T-helper 2 cell treated with Interferon-gamma antibody and Interleukin-4, amounts not matched to agents 5 μg/mL and 100 μg/mL, for 36 hours (primary cell): ENCODE measurements around the gene ARHGEF39.
A peak's percentile ranks its signal among the peaks of the same experiment; 100 is the strongest.

ENCODE experiments used
- DNase-seq: peaks from one replicate; pipeline ENCODE4 v3.0.0; 2021; ENCODE audit warnings: low spot score
- H3K27ac Mint-ChIP-seq: one replicate; pipeline ENCODE4 v1.8.0; 2021; ENCODE audit warnings: mild to moderate bottlenecking, mixed read lengths
- H3K27me3 Mint-ChIP-seq: one replicate; pipeline ENCODE4 v1.8.0; 2021; ENCODE audit warnings: low read depth, mixed read lengths
- H3K36me3 Mint-ChIP-seq: one replicate; pipeline ENCODE4 v1.8.0; 2021; ENCODE audit warnings: low read depth, mixed read lengths
- H3K4me1 Mint-ChIP-seq: one replicate; pipeline ENCODE4 v1.8.0; 2021; ENCODE audit warnings: low read depth, mixed read lengths
- H3K4me3 Mint-ChIP-seq: one replicate; pipeline ENCODE4 v1.8.0; 2022; ENCODE audit warnings: mild to moderate bottlenecking, moderate library complexity, mixed read lengths
- H3K9me3 Mint-ChIP-seq: one replicate; pipeline ENCODE4 v1.8.0; 2021; ENCODE audit warnings: mixed read lengths

The ARHGEF39 gene

GRCh38 chr9:35675204-35675603, 10.2 kb upstream of the ARHGEF39 start:
- Mint-ChIP-seq H3K36me3 (no peaks in the 10 kb centered on the region), H3K27me3 (peaks cover 32% of the 10 kb centered on the region), H3K9me3 (no peaks in the 10 kb centered on the region), H3K4me1 (peaks cover 3% of the 10 kb centered on the region), H3K27ac (no peak overlapping the region), H3K4me3 (peak overlapping the region; percentile 45)
- DNase-seq, result no peak

GRCh38 chr9:35674025-35674361, 9.0 kb upstream of the ARHGEF39 start:
- DNase-seq, result no peak
- Mint-ChIP-seq H3K4me1 (peaks cover 3% of the 10 kb centered on the region), H3K27me3 (peaks cover 32% of the 10 kb centered on the region), H3K36me3 (no peaks in the 10 kb centered on the region), H3K27ac (no peak overlapping the region), H3K4me3 (no peak overlapping the region), H3K9me3 (no peaks in the 10 kb centered on the region)

DNA sequence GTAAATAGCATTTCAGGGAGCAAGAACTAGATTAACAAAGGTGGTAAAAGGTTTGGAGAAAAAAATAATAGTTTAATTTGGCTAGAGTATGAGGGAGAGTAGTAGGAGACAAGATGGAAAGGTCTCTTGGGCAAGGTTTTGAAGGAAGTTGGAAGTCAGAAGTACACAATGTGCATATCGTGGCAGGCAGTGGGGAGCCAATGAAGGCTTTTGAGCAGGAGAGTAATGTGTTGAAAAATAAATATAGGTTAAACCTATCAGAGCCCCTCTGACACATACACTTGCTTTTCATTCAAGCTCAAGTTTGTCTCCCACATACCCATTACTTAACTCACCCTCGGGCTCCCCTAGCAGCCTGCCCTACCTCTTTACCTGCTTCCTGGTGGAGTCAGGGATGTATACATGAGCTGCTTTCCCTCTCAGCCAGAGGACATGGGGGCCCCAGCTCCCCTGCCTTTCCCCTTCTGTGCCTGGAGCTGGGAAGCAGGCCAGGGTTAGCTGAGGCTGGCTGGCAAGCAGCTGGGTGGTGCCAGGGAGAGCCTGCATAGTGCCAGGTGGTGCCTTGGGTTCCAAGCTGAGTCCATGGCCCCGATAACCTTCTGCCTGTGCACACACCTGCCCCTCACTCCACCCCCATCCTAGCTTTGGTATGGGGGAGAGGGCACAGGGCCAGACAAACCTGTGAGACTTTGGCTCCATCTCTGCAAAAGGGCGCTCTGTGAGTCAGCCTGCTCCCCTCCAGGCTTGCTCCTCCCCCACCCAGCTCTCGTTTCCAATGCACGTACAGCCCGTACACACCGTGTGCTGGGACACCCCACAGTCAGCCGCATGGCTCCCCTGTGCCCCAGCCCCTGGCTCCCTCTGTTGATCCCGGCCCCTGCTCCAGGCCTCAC, 8.4 kb upstream of the ARHGEF39 start, which contains the start of gene CA9:
Gene CA9 (plus strand): TSS at position 797 of the 893 bp plus-strand sequence. CDS start 32 bp downstream, at position 829.
- no peaks in the 10 kb centered on the region for H3K36me3 Mint-ChIP-seq
- DNase-seq, result no peak
- no peaks in the 10 kb centered on the region for H3K9me3 Mint-ChIP-seq
- H3K4me1 Mint-ChIP-seq, result peaks cover 3% of the 10 kb centered on the region
- H3K27ac Mint-ChIP-seq, result no peak within 1 kb of the TSS
- H3K27me3 Mint-ChIP-seq, result peaks cover 30% of the 10 kb centered on the region
- H3K4me3 Mint-ChIP-seq, result no peak within 1 kb of the TSS

GRCh38 chr9:35669331-35670145, 4.5 kb upstream of the ARHGEF39 start:
- H3K4me3 Mint-ChIP-seq, result no peak overlapping the region
- peaks cover 9% of the 10 kb centered on the region for H3K4me1 Mint-ChIP-seq
- no peak overlapping the region for H3K27ac Mint-ChIP-seq
- H3K27me3 Mint-ChIP-seq, result peaks cover 14% of the 10 kb centered on the region
- DNase-seq, result no peak
- H3K36me3 Mint-ChIP-seq, result no peaks in the 10 kb centered on the region
- no peaks in the 10 kb centered on the region for H3K9me3 Mint-ChIP-seq

- no peaks in the 10 kb centered on the region for H3K36me3 Mint-ChIP-seq
- no peak overlapping the region for H3K27ac Mint-ChIP-seq
- DNase-seq, result no peak
- no peak overlapping the region for H3K4me3 Mint-ChIP-seq
- no peaks in the 10 kb centered on the region for H3K9me3 Mint-ChIP-seq
- peaks cover 1% of the 10 kb centered on the region for H3K27me3 Mint-ChIP-seq
- H3K4me1 Mint-ChIP-seq, result peaks cover 22% of the 10 kb centered on the region
Observed at GRCh38 chr9:35667939-35668338, 2.9 kb upstream of the ARHGEF39 start.

GRCh38 chr9:35666549-35666948, 1.6 kb upstream of the ARHGEF39 start:
- no peaks in the 10 kb centered on the region for H3K9me3 Mint-ChIP-seq
- peaks cover 10% of the 10 kb centered on the region for H3K36me3 Mint-ChIP-seq
- DNase-seq, result no peak
- no peak overlapping the region for H3K27ac Mint-ChIP-seq
- peaks cover 36% of the 10 kb centered on the region for H3K4me1 Mint-ChIP-seq
- no peaks in the 10 kb centered on the region for H3K27me3 Mint-ChIP-seq
- no peak overlapping the region for H3K4me3 Mint-ChIP-seq

DNA sequence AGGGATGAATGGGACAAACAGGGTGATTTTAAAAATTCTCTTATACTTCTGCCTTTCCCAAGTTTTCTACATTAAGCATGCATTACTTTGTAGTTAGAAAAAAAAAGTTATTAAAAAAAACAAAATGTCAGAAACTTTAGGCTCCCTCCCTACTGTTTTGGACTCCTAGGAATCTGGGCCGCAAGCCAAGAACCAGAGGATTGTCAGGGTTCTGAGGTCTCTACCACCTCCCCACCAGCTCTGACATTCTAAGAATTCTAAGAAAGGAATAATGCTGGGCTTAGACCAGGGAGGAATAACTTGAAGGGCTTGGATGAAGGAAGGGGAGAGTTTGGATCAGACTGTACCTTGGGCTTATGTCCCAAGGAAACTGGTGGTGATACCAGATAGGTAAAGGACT, 1.1 kb upstream of the ARHGEF39 start:
- DNase-seq, result no peak
- Mint-ChIP-seq H3K4me3 (peak overlapping the region; percentile 65), H3K27ac (no peak overlapping the region), H3K9me3 (no peaks in the 10 kb centered on the region), H3K36me3 (peaks cover 13% of the 10 kb centered on the region), H3K4me1 (peaks cover 39% of the 10 kb centered on the region), H3K27me3 (no peaks in the 10 kb centered on the region)

DNA sequence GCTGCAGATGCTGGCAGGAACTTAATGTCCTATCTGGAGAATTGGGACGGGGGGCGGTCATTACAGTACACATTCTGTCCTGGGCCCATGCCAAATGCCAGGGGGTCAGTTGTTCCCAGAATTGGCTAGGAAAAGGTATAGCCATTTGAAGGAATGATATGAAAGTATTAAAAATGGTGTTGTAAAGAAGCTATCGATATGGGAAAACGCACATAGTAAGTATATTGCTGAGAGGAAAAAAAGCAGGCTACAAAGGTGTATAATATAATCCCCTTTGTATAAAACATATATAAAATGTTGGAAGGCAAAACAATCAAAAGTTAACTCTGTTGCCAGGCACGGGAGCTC, 450 bp upstream of the ARHGEF39 start:
- H3K4me1 Mint-ChIP-seq, result peaks cover 45% of the 10 kb centered on the region
- H3K36me3 Mint-ChIP-seq, result peaks cover 19% of the 10 kb centered on the region
- H3K9me3 Mint-ChIP-seq, result no peaks in the 10 kb centered on the region
- no peak for DNase-seq
- peak overlapping the region; percentile 92 for H3K4me3 Mint-ChIP-seq
- no peaks in the 10 kb centered on the region for H3K27me3 Mint-ChIP-seq
- peak overlapping the region; percentile 87 for H3K27ac Mint-ChIP-seq

GRCh38 chr9:35662437-35662836, 2.6 kb downstream of the ARHGEF39 start:
- Mint-ChIP-seq H3K27me3 (peaks cover 6% of the 10 kb centered on the region), H3K27ac (peak overlapping the region; percentile 87), H3K9me3 (no peaks in the 10 kb centered on the region), H3K4me3 (peak overlapping the region; percentile 92), H3K36me3 (peaks cover 36% of the 10 kb centered on the region), H3K4me1 (peaks cover 63% of the 10 kb centered on the region)
- no peak for DNase-seq

- no peaks in the 10 kb centered on the region for H3K9me3 Mint-ChIP-seq
- H3K27ac Mint-ChIP-seq, result peak overlapping the region; percentile 87
- peak overlapping the region; percentile 92 for H3K4me3 Mint-ChIP-seq
- H3K4me1 Mint-ChIP-seq, result peaks cover 69% of the 10 kb centered on the region
- peaks cover 6% of the 10 kb centered on the region for H3K27me3 Mint-ChIP-seq
- DNase-seq, result no peak
- peaks cover 36% of the 10 kb centered on the region for H3K36me3 Mint-ChIP-seq
Observed at GRCh38 chr9:35661756-35662350, 3.1 kb downstream of the ARHGEF39 start.

DNA sequence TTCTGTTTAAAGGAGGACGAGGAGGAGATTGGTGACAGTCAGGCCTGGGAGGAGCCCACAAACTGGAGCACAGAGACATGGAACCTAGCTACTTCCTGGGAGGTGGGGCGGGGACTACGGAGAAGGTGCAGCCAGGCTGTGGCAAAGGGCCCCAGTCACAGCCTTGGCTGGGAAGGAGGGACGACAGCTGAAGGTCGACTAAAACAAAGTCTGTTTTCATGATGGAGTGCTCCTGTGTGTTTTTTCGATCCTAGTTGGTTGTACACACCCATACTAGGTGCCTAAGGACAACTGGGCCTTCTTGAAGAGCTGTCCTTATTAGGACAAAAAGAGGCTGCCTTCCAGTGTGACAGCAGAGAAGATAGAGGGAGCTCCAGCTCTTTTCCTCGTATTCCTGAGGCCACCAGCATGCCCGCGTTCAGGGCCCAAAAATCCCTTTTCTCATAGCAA, 4.0 kb downstream of the ARHGEF39 start:
- peaks cover 74% of the 10 kb centered on the region for H3K4me1 Mint-ChIP-seq
- H3K27me3 Mint-ChIP-seq, result peaks cover 6% of the 10 kb centered on the region
- DNase-seq, result no peak
- H3K27ac Mint-ChIP-seq, result peak overlapping the region; percentile 46
- no peaks in the 10 kb centered on the region for H3K9me3 Mint-ChIP-seq
- peak overlapping the region; percentile 61 for H3K4me3 Mint-ChIP-seq
- peaks cover 36% of the 10 kb centered on the region for H3K36me3 Mint-ChIP-seq

DNA sequence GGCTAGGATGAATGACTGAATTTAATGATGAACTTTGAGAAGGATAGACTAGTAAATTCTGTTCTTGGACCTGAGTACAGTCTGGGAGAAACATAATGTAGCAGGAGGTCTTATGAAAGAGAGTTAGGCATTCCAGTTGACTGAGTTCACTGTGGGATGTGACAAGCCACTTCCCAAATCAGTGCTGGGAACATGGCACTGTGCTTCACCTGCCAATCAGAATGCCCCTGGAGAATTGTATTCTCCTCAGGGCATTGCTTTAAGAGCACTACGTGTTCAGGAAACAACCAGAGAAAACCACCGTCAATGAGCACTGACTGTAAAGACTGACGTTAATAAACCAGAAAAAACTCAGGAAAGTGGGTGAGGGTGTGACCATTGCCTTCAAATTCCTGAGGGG, 5.7 kb downstream of the ARHGEF39 start:
- H3K4me3 Mint-ChIP-seq, result peak overlapping the region; percentile 89
- H3K4me1 Mint-ChIP-seq, result peaks cover 70% of the 10 kb centered on the region
- H3K27ac Mint-ChIP-seq, result peak overlapping the region; percentile 77

DNA sequence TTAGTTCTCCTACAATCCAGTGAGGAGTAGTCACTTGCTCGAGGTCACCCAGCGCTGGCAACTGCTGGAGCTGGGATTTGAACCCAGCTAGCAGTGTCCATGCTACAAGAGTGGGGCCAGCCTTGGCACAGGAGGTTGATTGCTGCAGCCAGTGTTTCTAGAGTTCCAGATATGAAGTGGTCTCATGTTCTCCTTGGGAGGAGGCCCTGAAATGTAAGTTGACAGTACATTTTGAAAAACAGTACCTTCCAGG, 6.1 kb downstream of the ARHGEF39 start:
- no peaks in the 10 kb centered on the region for H3K9me3 Mint-ChIP-seq
- H3K27me3 Mint-ChIP-seq, result peaks cover 6% of the 10 kb centered on the region
- DNase-seq, result no peak
- peaks cover 66% of the 10 kb centered on the region for H3K4me1 Mint-ChIP-seq
- peak overlapping the region; percentile 89 for H3K4me3 Mint-ChIP-seq
- H3K36me3 Mint-ChIP-seq, result peaks cover 36% of the 10 kb centered on the region
- H3K27ac Mint-ChIP-seq, result peak overlapping the region; percentile 77

More for the DNA sequence above, 5.7 kb downstream of the ARHGEF39 start:
- peaks cover 6% of the 10 kb centered on the region for H3K27me3 Mint-ChIP-seq
- DNase-seq, result no peak
- H3K9me3 Mint-ChIP-seq, result no peaks in the 10 kb centered on the region
- peaks cover 36% of the 10 kb centered on the region for H3K36me3 Mint-ChIP-seq
